PC-3 (cell line): ENCODE measurements around the gene DNASE2.

Source experiments
- EZH2 ChIP-seq: fragments of 300-600 bp; sonication (generic); IDR thresholded peaks from one replicate; pipeline ENCODE4 v1.6.1; 2017; ENCODE audit warnings: antibody characterized with exemption, mild to moderate bottlenecking, low read length; ENCODE audit not compliant: unreplicated experiment
- TF ChIP-seq, protein P1 (sequence below): fragments of 300-600 bp; sonication (generic); conservative IDR thresholded peaks from 2 replicates; pipeline ENCODE4 v1.5.1; 2017; ENCODE audit warnings: antibody characterized with exemption, low read depth, mild to moderate bottlenecking, low read length

DNA sequence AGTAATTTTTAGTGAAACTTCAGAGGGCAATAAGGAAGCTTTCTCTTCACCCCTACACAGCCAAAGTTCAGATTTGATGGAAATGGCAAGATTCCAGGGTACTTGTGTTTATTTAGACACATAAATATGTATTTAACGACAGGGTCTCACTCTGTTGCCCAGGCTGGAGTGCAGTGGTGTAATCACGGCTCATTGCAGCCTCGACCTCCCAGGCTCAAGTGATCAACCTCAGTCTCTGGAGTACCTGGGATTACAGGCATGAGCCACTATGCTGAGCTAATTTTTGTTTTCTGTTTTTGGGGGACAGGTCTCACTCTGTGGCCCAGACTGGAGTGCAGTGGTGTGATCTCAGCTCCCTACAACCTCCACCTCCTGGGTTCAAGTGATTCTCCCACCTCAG lies 39.8 kb upstream of the DNASE2 start:
- no peak for TF ChIP-seq EZH2
- TF ChIP-seq, protein P1, sequence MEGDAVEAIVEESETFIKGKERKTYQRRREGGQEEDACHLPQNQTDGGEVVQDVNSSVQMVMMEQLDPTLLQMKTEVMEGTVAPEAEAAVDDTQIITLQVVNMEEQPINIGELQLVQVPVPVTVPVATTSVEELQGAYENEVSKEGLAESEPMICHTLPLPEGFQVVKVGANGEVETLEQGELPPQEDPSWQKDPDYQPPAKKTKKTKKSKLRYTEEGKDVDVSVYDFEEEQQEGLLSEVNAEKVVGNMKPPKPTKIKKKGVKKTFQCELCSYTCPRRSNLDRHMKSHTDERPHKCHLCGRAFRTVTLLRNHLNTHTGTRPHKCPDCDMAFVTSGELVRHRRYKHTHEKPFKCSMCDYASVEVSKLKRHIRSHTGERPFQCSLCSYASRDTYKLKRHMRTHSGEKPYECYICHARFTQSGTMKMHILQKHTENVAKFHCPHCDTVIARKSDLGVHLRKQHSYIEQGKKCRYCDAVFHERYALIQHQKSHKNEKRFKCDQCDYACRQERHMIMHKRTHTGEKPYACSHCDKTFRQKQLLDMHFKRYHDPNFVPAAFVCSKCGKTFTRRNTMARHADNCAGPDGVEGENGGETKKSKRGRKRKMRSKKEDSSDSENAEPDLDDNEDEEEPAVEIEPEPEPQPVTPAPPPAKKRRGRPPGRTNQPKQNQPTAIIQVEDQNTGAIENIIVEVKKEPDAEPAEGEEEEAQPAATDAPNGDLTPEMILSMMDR = no peak
